Left lung (tissue), 10 donors: ENCODE data around the gene CCDC28A. TPM values are rescaled to one million over a fixed set of nuclear protein-coding genes. Genes with fewer than 3 reads are reported as not detected.

Source experiments
- ATAC-seq: fragments of 200-7000 bp; cut with Tn5 transposase; one replicate; pipeline ENCODE4 v1.9.1; 2020; ENCODE audit warnings: moderate library complexity
- DNase-seq, 4 donors: peaks; one replicate each; pipeline ENCODE4 v3.0.0-alpha.2; 2013 to 2020
- H3K27ac ChIP-seq, 2 donors: fragments of 200-600 bp; sonication (generic) in 1 of 2; one replicate each; pipeline versions ENCODE4 v1.5.0 to v1.8.0; 2020 to 2021
- H3K27me3 ChIP-seq, 2 donors: fragments of 200-600 bp; sonication (generic) in 1 of 2; one replicate each; pipeline versions ENCODE4 v1.5.0 to v1.8.0; 2020 to 2021
- H3K36me3 ChIP-seq, 2 donors: fragments of 200-600 bp; sonication (generic) in 1 of 2; one replicate each; pipeline versions ENCODE4 v1.5.0 to v1.8.0; 2020 to 2021
- H3K4me1 ChIP-seq, 2 donors: fragments of 200-600 bp; one replicate each; pipeline ENCODE4 v1.8.0; 2021
- H3K4me3 ChIP-seq, 2 donors: fragments of 200-600 bp; sonication (generic) in 1 of 2; one replicate each; pipeline versions ENCODE4 v1.5.0 to v1.8.0; 2020 to 2021; ENCODE audit warnings: mild to moderate bottlenecking in 1 of 2
- H3K9me3 ChIP-seq, 2 donors: fragments of 200-600 bp; sonication (generic) in 1 of 2; one replicate each; pipeline versions ENCODE4 v1.5.0 to v1.8.0; 2020 to 2021
- intact Hi-C, 2 donors: fragments of 100-400 bp; cut with DNase I; formaldehyde crosslinking; loops; one replicate each; pipeline versions ENCODE4 v1.11.2 to v1.14.2; 2022
- polyA plus RNA-seq, 6 donors: library from polyadenylated mRNA; unstranded; fragments of 120-200 nt; gene quantifications; one replicate each; pipeline ENCODE4 v1.2.1, GENCODE V29; 2013; ENCODE audit not compliant: insufficient read length in 6 of 6
- total RNA-seq, 2 donors: library from RNA; stranded (reverse); fragmentation: NEBNext Ultra II Directional; extraction: Animal tissue kit (Norgen Biotek cat#: 25700); gene quantifications; one replicate each; pipeline ENCODE4 v1.2.1, GENCODE V29; 2021
- TF ChIP-seq, protein P1 (sequence below), 2 donors: fragments of 200-600 bp; sonication (generic) in 1 of 2; IDR thresholded peaks; one replicate each; pipeline versions ENCODE4 v1.5.0 to v1.8.0; 2021; ENCODE audit warnings: antibody characterized with exemption in 2 of 2
- donor health status: DM: no; HTN: yes; CAD: no.
- donor health status: DM: no; HTN: no; CAD: no.

CCDC28A gene
- total and polyA plus RNA-seq, 8 donors = 14.0 to 28.4 (median 19.8) TPM

DNA sequence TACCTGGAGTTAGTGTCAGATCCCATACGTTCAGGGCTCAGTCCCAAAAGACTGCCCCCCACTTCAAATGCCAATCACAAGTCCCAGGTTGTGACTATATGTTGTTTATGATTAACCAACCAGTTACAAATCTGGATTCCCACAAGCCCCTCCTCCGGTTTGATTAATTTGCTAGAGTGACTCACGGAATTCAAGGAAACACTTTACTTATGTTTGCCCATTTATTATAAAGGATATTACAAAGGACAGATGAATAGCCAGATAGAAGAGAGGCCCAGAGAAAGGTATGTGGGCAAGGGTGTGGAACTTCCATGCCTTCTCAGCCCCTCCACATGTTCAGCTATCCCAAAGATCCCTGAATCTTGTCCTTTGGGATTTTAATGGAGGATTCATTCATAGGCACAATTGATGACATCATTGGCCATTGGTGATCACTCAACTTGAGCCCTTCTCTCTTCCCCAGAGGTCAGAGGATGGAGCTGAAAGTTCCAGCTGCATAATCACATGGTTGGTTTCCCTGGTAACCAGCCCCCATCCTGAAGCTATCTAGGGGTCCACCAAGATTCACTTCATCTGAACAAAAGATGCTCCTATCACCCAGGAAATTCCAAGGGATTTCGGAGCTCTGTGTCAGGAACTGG, 24.4 kb downstream of the CCDC28A start:
- intact Hi-C loops = no loop called here
- no peak for DNase-seq
- peaks cover 0 to 3% of the 10 kb centered on the region in 2 donors for H3K4me1 ChIP-seq

GRCh38 chr6:138800377-138801150, 27.0 kb downstream of the CCDC28A start:
- H3K4me3 ChIP-seq = no peak overlapping the region
- ATAC-seq (no peak), DNase-seq (no peak)
- H3K9me3 ChIP-seq = no peaks in the 10 kb centered on the region
- peaks cover 0 to 3% of the 10 kb centered on the region in 2 donors for H3K4me1 ChIP-seq
- TF ChIP-seq, protein P1, sequence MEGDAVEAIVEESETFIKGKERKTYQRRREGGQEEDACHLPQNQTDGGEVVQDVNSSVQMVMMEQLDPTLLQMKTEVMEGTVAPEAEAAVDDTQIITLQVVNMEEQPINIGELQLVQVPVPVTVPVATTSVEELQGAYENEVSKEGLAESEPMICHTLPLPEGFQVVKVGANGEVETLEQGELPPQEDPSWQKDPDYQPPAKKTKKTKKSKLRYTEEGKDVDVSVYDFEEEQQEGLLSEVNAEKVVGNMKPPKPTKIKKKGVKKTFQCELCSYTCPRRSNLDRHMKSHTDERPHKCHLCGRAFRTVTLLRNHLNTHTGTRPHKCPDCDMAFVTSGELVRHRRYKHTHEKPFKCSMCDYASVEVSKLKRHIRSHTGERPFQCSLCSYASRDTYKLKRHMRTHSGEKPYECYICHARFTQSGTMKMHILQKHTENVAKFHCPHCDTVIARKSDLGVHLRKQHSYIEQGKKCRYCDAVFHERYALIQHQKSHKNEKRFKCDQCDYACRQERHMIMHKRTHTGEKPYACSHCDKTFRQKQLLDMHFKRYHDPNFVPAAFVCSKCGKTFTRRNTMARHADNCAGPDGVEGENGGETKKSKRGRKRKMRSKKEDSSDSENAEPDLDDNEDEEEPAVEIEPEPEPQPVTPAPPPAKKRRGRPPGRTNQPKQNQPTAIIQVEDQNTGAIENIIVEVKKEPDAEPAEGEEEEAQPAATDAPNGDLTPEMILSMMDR (IDR thresholded peaks at IDR 0.05) = no peak
- peaks cover 0 to 12% of the 10 kb centered on the region in 2 donors for H3K27me3 ChIP-seq
- intact Hi-C loops = no loop called here
- no peak overlapping the region for H3K27ac ChIP-seq
- H3K36me3 ChIP-seq = no peaks in the 10 kb centered on the region

More for the DNA sequence above, 24.4 kb downstream of the CCDC28A start:
- Histone ChIP-seq H3K27me3 (peaks cover 0 to 15% of the 10 kb centered on the region in 2 donors), H3K9me3 (no peaks in the 10 kb centered on the region), H3K4me3 (no peak overlapping the region), H3K36me3 (no peaks in the 10 kb centered on the region), H3K27ac (no peak overlapping the region)
- TF ChIP-seq, protein P1 (IDR thresholded peaks at IDR 0.05) = no peak
- ATAC-seq = no peak

GRCh38 chr6:138803331-138803730, 29.8 kb downstream of the CCDC28A start:
- Histone ChIP-seq H3K36me3 (no peaks in the 10 kb centered on the region), H3K4me3 (no peak overlapping the region), H3K27me3 (no peaks in the 10 kb centered on the region), H3K9me3 (no peaks in the 10 kb centered on the region), H3K27ac (no peak overlapping the region), H3K4me1 (no peaks in the 10 kb centered on the region)
- DNase-seq (peak in 2 of 4 donors; percentile 83 to 86), ATAC-seq (no peak)
- intact Hi-C loops = no loop called here
- TF ChIP-seq, protein P1 (IDR thresholded peaks at IDR 0.05) = no peak

DNA sequence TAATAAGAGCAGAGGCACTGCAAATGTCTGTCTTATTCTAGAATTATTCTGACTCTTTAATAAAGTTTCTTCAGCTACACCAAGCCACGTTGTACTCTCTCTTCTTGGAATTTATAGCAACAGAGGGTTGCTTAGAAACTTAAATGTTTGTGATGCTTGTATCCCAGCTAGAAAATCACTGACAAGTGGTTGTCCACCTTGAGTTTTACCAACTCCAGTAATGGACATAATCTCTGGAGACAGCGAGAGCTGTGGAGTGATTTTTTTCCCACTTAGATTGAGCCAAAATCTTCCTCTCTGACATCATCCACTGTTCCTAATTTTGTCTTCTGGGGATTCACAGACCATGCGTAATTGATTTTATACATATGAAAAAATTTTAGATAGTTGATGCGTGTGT, 30.3 kb downstream of the CCDC28A start:
- ATAC-seq (no peak), DNase-seq (peak in 1 of 4 donors; percentile 58)
- H3K27me3 ChIP-seq = no peaks in the 10 kb centered on the region
- intact Hi-C loops = no loop called here
- H3K4me3 ChIP-seq = no peak overlapping the region
- no peaks in the 10 kb centered on the region for H3K4me1 ChIP-seq
- TF ChIP-seq, protein P1 (IDR thresholded peaks at IDR 0.05) = no peak
- H3K27ac ChIP-seq = no peak overlapping the region
- no peaks in the 10 kb centered on the region for H3K9me3 ChIP-seq
- no peaks in the 10 kb centered on the region for H3K36me3 ChIP-seq

GRCh38 chr6:138805016-138805765, 31.6 kb downstream of the CCDC28A start:
- Histone ChIP-seq H3K9me3 (no peaks in the 10 kb centered on the region), H3K4me1 (no peaks in the 10 kb centered on the region), H3K27me3 (no peaks in the 10 kb centered on the region), H3K36me3 (no peaks in the 10 kb centered on the region), H3K27ac (no peak overlapping the region), H3K4me3 (no peak overlapping the region)
- TF ChIP-seq, protein P1 (IDR thresholded peaks at IDR 0.05) = no peak
- intact Hi-C loops = no loop called here
- ATAC-seq = no peak
- DNase-seq = no peak
